Skin epidermis (tissue), 12 donors: ENCODE results near the gene PSMD5.

Source experiments
- H3K27ac ChIP-seq, 21 experiments: fragments of 200-600 bp; sonication (generic) in 11 of 21; one replicate each; pipeline ENCODE4 v1.5.0; 2020; ENCODE audit warnings: mild to moderate bottlenecking in 3 of 21, inconsistent platforms in 2 of 21, moderate library complexity in 2 of 21
- H3K4me3 ChIP-seq, 7 experiments: fragments of 200-600 bp; sonication (generic) in 2 of 7; one replicate each; pipeline ENCODE4 v1.5.0; 2020; ENCODE audit warnings: inconsistent platforms in 2 of 7, mild to moderate bottlenecking in 2 of 7, moderate library complexity in 1 of 7

Gene PSMD5

GRCh38 chr9:120775859-120776258 is 66.9 kb downstream of the PSMD5 start:
- Histone ChIP-seq H3K4me3 (no peak overlapping the region), H3K27ac (no peak overlapping the region)

DNA sequence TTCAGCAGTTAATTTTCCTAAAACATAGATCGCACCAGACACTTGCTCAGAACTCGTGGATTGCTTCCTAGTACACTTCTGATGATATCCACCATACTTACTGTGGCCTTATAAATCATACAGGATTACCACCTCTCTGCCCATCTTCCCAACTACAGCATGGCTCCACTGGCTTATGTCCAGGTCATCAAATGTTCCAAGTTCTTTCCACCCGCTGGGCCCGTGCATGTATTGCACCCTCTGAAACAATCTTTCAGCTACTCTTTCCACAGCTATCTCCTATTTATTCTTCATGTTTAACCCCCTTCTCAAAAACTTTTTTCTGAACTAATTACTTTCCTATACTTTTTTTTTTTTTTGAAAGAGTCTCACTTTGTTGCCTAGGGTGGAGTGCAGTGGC is 68.0 kb downstream of the PSMD5 start:
- Histone ChIP-seq H3K27ac (no peak overlapping the region), H3K4me3 (no peak overlapping the region)

DNA sequence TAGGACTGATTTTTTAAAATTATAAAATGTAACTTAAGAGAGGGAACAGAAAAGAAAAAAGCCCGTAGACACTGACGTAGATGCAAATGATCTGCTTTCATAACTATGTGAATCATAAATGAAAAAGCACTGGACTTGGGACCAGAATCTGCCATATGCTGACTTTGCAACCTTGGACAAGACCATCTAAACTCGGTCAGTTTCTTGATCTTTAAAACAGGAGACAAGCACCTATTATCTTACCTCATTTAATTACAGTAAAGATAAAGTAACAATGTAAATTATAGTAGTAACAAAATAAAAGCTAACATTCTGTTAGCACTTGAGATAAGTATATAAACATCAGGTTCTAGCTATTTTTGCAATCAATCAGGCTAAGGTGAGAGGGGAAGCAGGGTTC is 69.5 kb downstream of the PSMD5 start:
- no peak overlapping the region for H3K27ac ChIP-seq

DNA sequence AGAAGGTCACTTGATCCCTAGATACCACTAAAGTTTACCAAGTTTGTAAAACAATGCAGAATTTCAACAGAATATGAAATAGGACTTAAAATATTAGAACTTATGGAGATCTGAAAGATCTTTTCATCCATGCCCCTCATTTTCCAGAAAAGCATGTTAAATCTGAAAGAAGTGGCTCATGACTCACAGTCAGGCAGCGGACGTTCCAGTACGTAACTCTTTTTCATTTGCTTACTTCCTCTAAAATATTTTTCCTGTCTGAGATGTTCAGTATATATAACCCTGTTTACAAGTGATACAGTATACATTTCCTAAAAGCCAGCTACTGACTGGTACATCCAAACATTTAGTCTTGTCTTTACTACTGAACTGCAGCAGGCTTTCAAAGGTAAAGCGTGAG is 71.8 kb downstream of the PSMD5 start:
- Histone ChIP-seq H3K27ac (no peak overlapping the region), H3K4me3 (no peak overlapping the region)

More for the DNA sequence above, 69.5 kb downstream of the PSMD5 start:
- H3K4me3 ChIP-seq: no peak overlapping the region

DNA sequence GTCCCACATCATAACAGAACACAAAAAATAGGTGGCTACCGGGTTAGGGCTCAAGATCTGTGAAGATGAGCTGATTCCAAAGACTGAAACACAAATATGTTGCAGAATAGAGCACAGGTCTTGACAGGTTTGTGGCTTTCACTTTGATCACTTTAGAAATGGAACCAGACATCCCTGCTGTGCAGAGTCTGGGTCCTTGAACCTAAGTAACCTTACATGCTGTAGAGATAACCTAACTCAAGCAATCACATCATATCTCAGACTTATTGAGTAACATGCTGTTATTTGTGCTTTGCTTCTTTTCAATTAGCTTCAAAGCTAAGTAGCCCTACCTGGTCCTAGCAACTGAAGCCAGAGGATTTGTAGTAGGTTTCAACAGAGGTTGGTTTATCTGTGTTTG is 73.8 kb downstream of the PSMD5 start:
- Histone ChIP-seq H3K27ac (peak overlapping the region in 2 of 21 experiments; percentile 11 to 17), H3K4me3 (no peak overlapping the region)

GRCh38 chr9:120768247-120768646 is 74.5 kb downstream of the PSMD5 start:
- Histone ChIP-seq H3K4me3 (no peak overlapping the region), H3K27ac (peak overlapping the region in 4 of 21 experiments; percentile 17 to 36 (median 22))

GRCh38 chr9:120767451-120767850 is 75.3 kb downstream of the PSMD5 start:
- H3K4me3 ChIP-seq: no peak overlapping the region

More at GRCh38 chr9:120767451-120767850, 75.3 kb downstream of the PSMD5 start:
- peak overlapping the region in 2 of 21 experiments; percentile 20 to 24 for H3K27ac ChIP-seq
